GM23338 (cell line): Measurements from ENCODE around the gene MPND. TPM values are rescaled to one million over a fixed set of nuclear protein-coding genes. Genes with fewer than 3 reads are reported as not detected.

Experiments
- ATAC-seq: fragments of 200-7000 bp; cut with Tn5 transposase; 3 replicates; pipeline ENCODE4 v1.9.1; 2020
- DNase-seq: peaks from one replicate; pipeline ENCODE4 v3.0.0-alpha.2; 2015; ENCODE audit warnings: low spot score
- H2AFZ ChIP-seq: fragments of 200-600 bp; sonication (generic); 2 replicates; pipeline ENCODE4 v1.8.0; 2016; ENCODE audit warnings: antibody characterized with exemption, mild to moderate bottlenecking, moderate library complexity
- H3F3A ChIP-seq: fragments of 200-600 bp; sonication (generic); replicated peaks from 2 replicates; pipeline ENCODE4 v1.8.0; 2017; ENCODE audit warnings: antibody characterized with exemption, mixed run types, low read depth
- H3K27ac ChIP-seq: fragments of 200-600 bp; sonication (generic); 2 replicates; pipeline ENCODE4 v1.6.1; 2016; ENCODE audit warnings: low read depth
- H3K27me3 ChIP-seq: fragments of 200-600 bp; sonication (generic); 2 replicates; pipeline ENCODE4 v1.8.0; 2016; ENCODE audit warnings: mild to moderate bottlenecking, mixed run types, moderate library complexity; ENCODE audit not compliant: insufficient read depth
- H3K36me3 ChIP-seq: fragments of 200-600 bp; sonication (generic); 2 replicates; pipeline ENCODE4 v1.8.0; 2016; ENCODE audit warnings: mild to moderate bottlenecking; ENCODE audit not compliant: insufficient read depth
- H3K4me1 ChIP-seq: fragments of 200-600 bp; sonication (generic); 2 replicates; pipeline ENCODE4 v1.8.0; 2016; ENCODE audit warnings: mild to moderate bottlenecking, moderate library complexity; ENCODE audit not compliant: insufficient read depth
- H3K4me2 ChIP-seq: fragments of 200-600 bp; sonication (generic); 2 replicates; pipeline ENCODE4 v1.7.1; 2017; ENCODE audit warnings: mixed run types
- H3K4me3 ChIP-seq: fragments of 200-600 bp; sonication (generic); 2 replicates; pipeline ENCODE4 v1.6.1; 2016; ENCODE audit warnings: mixed run types
- H3K79me2 ChIP-seq: fragments of 200-600 bp; sonication (generic); replicated peaks from 2 replicates; pipeline ENCODE4 v1.8.0; 2017; ENCODE audit warnings: mild to moderate bottlenecking; ENCODE audit not compliant: insufficient read depth
- H3K9me2 ChIP-seq: fragments of 200-600 bp; sonication (generic); 2 replicates; pipeline ENCODE4 v1.8.0; 2017; ENCODE audit not compliant: insufficient read depth
- H4K20me1 ChIP-seq: fragments of 200-600 bp; sonication (generic); replicated peaks from 2 replicates; pipeline ENCODE4 v1.8.0; 2017; ENCODE audit warnings: mild to moderate bottlenecking; ENCODE audit not compliant: insufficient read depth
- H3K27ac Mint-ChIP-seq: 2 replicates; pipeline ENCODE4 v1.8.0; 2020; ENCODE audit warnings: inconsistent platforms, mild to moderate bottlenecking, moderate library complexity, mixed read lengths
- H3K27me3 Mint-ChIP-seq: 3 replicates; pipeline ENCODE4 v1.8.0; 2022; ENCODE audit warnings: low read depth, mild to moderate bottlenecking, moderate library complexity, mixed read lengths, inconsistent platforms; ENCODE audit not compliant: insufficient read depth, poor library complexity
- H3K36me3 Mint-ChIP-seq: 3 replicates; pipeline ENCODE4 v1.8.0; 2021; ENCODE audit warnings: low read depth, mild to moderate bottlenecking, inconsistent platforms, moderate library complexity, mixed read lengths
- H3K4me1 Mint-ChIP-seq: 3 replicates; pipeline ENCODE4 v1.8.0; 2020; ENCODE audit warnings: mild to moderate bottlenecking, inconsistent platforms, mixed read lengths
- H3K4me3 Mint-ChIP-seq: 3 replicates; pipeline ENCODE4 v1.8.0; 2021; ENCODE audit warnings: moderate library complexity, mild to moderate bottlenecking, inconsistent platforms, mixed read lengths
- H3K9me3 Mint-ChIP-seq: 3 replicates; pipeline ENCODE4 v1.8.0; 2020; ENCODE audit warnings: moderate library complexity, mild to moderate bottlenecking, inconsistent platforms, mixed read lengths
- CTCF ChIP-seq, 2 experiments: fragments of 200-600 bp in 1 of 2; sonication (generic) in 1 of 2; conservative IDR thresholded peaks; 2 replicates each; pipeline versions ENCODE4 v1.5.1 to v1.6.1; 2016 to 2017; ENCODE audit warnings: antibody characterized with exemption in 2 of 2, low read depth in 2 of 2, mild to moderate bottlenecking in 2 of 2, moderate library complexity in 1 of 2
- ETS1 ChIP-seq: IDR thresholded peaks from 2 replicates; pipeline ENCODE4 v1.6.1; 2016; ENCODE audit warnings: antibody characterized with exemption
- EZH2phosphoT487 ChIP-seq: fragments of 200-600 bp; sonication (generic); IDR thresholded peaks from one replicate; pipeline ENCODE4 v1.8.1; 2018; ENCODE audit warnings: antibody characterized with exemption; ENCODE audit not compliant: unreplicated experiment
- NANOG ChIP-seq: IDR thresholded peaks from 2 replicates; pipeline ENCODE4 v1.6.1; 2016; ENCODE audit warnings: antibody characterized with exemption, borderline replicate concordance
- STAT1 ChIP-seq: IDR thresholded peaks from one replicate; pipeline ENCODE4 v1.6.1; 2016; ENCODE audit warnings: antibody characterized with exemption; ENCODE audit not compliant: unreplicated experiment
- ZNF331 ChIP-seq: fragments of 250-450 bp; sonication (Bioruptor Pico); IDR thresholded peaks from 2 replicates; pipeline ENCODE4 v1.5.0; 2020; ENCODE audit warnings: low read depth, mild to moderate bottlenecking, moderate library complexity
- ZNF462 ChIP-seq: fragments of 250-450 bp; sonication (Bioruptor Pico); IDR thresholded peaks from 2 replicates; pipeline ENCODE4 v1.5.0; 2020; ENCODE audit warnings: mild to moderate bottlenecking, moderate library complexity
- polyA plus RNA-seq: library from polyadenylated mRNA; unstranded; fragments of >200 nt; fragmentation: Nextera tagmentation; extraction: Ambion mirVana; gene quantifications from 2 replicates; pipeline ENCODE4 v1.2.1, GENCODE V29; 2016
- total RNA-seq: library from RNA; depleted of rRNA; stranded (reverse); fragments of >200 nt; shearing (Covaris generic); gene quantifications from 2 replicates; pipeline ENCODE4 v1.2.3, GENCODE V29; 2014

MPND gene
- total and polyA plus RNA-seq, 2 experiments from 2014 or later = 11.8 to 15.6 TPM

- Mint-ChIP-seq H3K9me3 (no peaks in the 10 kb centered on the region; the same call in 2 of the 3 replicates), H3K4me3 (peak overlapping the region; percentile 43; the same call in 1 of the 3 replicates), H3K4me1 (peaks cover 3% of the 10 kb centered on the region), H3K27me3 (peaks cover 19% of the 10 kb centered on the region), H3K27ac (no peak overlapping the region), H3K36me3 (peaks cover 33% of the 10 kb centered on the region)
- H3K4me3 ChIP-seq = no peak overlapping the region
- no peak for DNase-seq
- H3K9me2 ChIP-seq = no peaks in the 10 kb centered on the region
- H3K4me2 ChIP-seq = no peak overlapping the region
- no peaks in the 10 kb centered on the region; the same call in 1 of the 2 replicates for H3K36me3 ChIP-seq
- no peaks in the 10 kb centered on the region for H3K4me1 ChIP-seq
- H3K27ac ChIP-seq = no peak overlapping the region
- ATAC-seq = no peak
- peaks cover 9% of the 10 kb centered on the region; the same call in 1 of the 2 replicates for H3F3A ChIP-seq
- H3K79me2 ChIP-seq = 0 out of 2 replicates have a peak, but pooled peaks cover 5% of the 10 kb centered on the region
- H4K20me1 ChIP-seq = no peaks in the 10 kb centered on the region; the same call in none of the 2 replicates
- TF ChIP-seq EZH2phosphoT487 (no peak), CTCF (conservative IDR thresholded peaks at IDR 0.05; ENCODE audit: low read depth in 2 of 2) (no peak), ZNF462 (CRISPR knock-in tag) (no peak), ETS1 (no peak), STAT1 (no peak), NANOG (no peak), ZNF331 (no peak)
- H3K27me3 ChIP-seq = peaks cover 3% of the 10 kb centered on the region; the same call in 1 of the 2 replicates
- no peak overlapping the region for H2AFZ ChIP-seq
Observed at GRCh38 chr19:4345342-4346019, 2.1 kb downstream of the MPND start.
